Measurements from ENCODE around the gene VWCE.

The VWCE gene

DNA sequence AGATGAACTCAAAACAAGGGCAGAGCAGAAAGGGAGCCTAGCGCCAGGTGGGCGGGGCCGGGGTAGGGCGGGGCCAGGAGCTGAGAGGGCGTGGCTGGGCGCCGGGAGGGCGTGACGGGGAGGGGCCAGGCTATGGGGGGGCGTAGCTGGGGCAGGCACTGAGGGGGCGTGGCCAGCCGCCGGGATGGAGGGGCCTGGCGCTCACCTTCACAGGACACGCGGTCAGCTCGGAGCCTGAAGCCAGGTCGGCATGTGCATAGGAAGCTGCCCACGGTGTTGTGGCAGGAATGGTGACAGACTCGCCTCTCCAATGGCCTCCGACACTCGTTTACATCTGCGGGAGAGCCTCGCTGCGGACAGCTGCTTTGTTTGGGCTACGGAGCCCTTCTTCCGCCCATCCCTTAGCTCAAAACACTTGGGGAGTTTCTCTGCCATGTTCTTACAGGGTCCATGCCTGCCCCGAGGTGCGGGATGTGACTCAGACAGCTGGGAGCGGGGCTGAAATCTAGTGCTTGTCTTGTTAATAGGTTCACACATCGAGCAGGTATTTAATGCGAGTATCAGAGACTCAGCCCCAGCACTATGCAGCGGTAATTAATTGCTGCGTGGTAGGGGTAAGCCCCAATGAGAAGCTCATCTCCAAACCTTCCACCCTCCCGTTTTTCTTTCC lies 13.4 kb downstream of the VWCE start:
- DNase-seq, result no peak

DNA sequence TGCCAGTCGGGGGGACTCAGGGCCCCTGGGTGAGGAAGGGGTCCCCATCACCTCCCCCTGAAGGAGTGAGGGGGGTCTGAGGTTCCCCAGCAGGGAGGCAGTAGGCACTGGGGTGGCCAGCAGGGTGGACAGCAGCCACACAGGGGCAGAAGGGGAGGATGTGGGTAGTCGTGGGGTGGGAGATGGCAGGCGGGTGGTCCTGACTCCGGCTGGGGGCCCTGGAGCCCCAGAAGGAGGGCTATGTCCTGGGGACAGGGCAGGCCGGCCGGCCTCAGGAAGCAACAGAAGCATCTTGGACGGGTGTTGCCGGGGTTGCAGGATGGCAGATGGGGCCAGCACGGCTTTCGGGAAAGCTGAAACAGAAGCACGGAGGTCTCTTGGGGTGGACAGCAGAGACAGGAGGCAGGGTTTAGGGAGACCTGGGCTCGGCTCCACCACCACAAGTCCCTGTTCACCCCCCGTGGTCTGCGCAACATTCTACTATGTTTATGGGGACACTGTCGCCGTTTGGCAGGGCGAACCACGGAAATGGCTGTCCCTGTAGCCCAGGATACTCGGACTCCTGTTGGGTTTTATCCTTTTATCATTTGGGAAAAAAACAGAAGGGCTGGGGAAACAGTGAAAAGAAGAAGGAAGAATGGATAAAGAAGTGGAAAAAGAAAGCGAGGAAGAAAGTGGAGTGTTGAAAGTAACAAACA lies 14.1 kb downstream of the VWCE start:
- DNase-seq, result no peak

GRCh38 chr11:61279934-61280659 lies 15.0 kb downstream of the VWCE start:
- no peak for DNase-seq

- no peak for DNase-seq
Observed at GRCh38 chr11:61278001-61278470, 17.1 kb downstream of the VWCE start.

DNA sequence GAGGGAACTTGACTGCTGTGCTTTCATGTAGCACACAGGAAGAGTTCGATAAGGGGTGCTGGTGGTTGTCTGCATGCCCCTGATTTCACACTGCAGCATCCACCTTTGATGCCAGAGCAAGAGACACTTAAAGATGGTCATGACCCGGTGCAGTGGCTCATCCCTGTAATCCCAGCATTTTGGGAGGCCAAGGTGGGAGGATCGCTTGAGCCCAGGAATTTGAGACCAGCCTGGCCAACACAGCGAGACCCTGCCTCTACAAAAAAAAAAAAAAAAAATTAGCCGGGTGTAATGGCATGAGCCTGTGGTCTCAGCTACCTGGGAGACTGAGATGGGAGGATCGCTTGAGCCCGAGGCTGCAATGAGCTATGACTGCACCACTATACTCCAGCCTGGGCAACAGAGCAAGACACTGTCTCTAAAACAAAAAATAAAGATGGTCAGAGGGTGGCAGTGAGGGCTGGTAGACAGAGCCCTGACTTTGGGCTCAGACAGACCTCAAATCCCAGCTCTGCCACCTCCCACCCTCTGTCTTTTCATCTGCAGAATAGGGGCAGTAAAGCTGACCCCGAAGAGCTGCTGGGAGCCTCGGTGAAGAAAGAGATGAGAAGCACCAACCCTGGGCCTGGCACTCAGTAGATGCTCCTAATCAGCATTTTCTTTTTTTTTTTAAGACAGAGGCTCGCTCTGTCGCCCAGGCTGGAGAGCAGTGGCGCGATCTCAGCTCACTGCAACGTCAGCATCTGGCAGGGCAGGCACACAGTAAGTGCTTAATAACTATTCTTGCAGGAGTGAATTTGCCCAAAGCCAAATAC lies 17.7 kb downstream of the VWCE start:
- DNase-seq, result no peak

DNA sequence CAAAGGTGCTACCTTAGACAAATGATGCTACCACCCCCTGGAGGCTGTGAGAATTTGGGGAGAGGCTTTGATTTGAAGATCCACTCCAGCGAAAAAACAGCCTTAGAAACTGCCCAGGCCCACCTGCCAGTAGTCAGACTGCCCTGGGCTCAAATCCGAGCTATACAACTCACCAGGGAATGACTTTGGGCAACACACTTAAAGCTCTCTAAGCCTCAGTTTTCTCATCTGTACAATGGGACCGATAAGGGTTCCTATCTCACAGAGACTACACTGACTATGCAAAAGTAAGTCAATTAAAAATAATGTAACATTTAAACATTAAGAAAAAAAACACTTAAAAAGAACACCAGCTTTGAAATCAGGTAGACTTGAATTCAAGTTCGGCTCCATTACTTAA lies 19.9 kb downstream of the VWCE start:
- no peak for DNase-seq

DNA sequence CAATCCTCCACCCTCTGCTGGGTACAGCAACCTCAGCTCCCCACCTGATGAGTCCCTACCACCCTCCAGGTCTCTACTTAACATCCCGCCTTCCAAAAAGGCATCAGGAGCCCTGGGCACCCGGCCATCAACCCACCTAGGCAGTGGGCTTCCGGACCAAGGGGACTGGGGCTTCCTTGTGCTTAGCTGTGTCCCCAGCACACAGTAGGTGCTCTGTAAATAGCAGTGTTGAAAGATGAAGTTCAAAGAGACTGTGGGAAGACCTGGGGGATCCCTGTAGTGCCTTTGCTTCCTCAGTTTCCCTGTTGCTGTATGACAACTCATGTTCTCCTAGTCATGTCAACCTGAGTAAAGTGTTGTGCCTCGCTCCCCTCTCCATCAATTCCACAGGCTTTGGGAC lies 21.0 kb downstream of the VWCE start:
- DNase-seq, result no peak

DNA sequence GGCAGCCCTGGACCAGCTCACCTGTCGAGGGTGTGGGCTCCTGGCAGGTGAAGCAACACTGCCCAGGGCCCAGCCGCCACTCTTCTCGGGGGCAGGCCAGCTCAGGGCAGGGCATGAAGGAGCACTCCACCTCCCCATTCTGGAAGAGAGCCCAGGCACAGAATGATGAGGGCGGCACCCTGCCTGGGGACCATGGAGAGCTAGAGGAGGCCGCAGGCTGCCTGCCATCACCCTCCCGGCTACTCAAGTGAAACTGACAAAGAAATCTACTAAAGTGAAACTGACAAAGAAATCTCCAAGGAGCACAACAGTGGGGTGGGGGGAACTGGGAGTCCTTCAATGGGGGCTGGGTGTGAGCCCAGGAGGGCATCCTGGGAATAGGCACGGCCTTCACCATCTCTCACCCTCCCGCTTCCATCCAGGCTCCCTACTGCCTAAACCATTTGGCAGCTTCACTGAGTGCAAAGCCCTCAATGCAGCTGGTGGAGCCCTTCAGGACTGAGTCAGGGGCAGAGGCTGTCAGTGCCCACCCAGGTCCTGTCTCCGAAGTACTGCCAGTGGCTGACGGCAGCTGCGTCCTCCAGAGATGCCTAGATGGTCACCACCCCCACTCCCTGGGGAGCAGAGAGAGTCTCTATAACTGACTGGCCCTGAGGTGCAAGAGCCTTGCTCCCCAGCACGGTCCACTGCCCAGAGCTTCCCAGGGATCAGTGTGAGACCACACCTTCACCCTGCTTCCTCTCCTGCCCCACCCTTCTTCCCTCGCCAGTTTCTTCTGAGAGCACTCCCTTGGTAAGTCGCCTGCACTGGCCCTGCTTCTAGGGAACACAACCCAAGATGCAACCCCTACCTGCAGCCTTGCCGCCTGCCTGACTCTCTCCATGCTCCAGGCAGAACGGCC lies 21.7 kb downstream of the VWCE start:
- no peak for DNase-seq

DNA sequence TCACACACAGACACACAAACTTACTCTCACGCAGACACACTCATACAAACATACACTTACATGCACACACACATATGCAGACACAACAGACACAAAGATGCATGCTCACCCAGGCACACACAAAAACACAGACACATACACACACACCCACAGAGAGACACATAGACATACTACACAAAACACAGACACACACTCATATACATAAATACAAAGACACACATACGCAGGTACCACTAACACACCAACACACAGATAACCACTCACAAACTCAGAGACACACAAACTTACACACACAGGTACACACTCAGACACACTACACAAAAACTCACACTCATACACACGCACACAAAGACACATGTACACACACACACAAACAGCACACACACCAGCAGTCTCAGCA lies 22.4 kb downstream of the VWCE start:
- DNase-seq, result no peak

DNA sequence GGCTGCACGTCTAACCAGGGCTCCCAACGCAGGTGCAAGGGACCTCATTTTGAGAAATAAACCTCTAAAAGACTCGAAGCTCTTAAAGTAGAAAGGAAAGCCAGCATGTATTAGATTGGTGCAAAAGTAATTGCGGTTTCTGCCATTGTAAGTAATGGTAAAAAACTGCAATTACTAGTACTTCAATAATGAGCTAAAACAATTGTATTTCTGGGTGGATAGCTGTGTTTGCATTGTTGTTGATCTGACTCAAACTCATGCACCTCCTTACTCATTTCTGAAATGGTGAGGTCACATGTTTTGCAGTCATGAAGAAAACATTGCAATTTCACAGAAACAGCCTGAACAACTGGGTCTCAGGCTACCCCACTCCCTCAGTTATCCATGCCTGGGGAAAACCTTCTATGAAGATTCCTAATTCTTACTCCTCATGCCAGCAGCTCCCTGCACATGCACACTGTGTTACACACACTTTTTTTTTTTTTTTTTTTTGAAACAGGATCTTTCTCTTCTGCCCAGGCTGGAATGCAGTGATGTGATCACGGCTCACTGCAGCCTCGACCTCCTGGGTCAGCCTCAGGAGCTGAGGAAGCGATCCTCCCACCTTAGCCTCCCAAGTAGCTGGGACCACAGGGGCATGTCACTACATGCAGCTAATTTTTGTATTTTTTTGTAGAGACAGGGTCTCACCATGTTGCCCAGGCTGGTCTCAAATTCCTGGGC lies 24.6 kb downstream of the VWCE start:
- no peak for DNase-seq

GRCh38 chr11:61268588-61269250 lies 26.4 kb downstream of the VWCE start:
- no peak for DNase-seq

DNA sequence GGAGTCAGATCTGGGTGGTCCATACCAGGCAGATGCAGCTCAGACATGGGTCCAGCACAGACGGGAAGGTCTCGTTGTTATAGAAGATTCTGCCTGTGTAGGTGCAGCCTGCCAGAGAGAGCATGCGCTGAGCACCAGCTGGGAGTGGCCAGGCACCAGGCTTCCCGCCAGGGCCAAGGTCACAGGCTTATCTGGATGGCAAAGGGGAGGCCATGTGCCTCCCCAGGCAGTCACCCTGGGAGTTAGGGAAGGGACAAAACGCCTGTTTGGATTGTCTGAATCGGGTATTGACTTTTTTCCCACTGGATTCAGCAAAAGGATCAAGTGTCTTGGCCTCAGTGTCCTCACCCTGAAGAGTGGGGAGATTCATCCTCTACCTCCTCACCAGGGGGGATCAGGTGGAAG lies 27.7 kb downstream of the VWCE start:
- DNase-seq, result no peak

- no peak for DNase-seq
Observed at GRCh38 chr11:61266602-61267001, 28.5 kb downstream of the VWCE start.

DNA sequence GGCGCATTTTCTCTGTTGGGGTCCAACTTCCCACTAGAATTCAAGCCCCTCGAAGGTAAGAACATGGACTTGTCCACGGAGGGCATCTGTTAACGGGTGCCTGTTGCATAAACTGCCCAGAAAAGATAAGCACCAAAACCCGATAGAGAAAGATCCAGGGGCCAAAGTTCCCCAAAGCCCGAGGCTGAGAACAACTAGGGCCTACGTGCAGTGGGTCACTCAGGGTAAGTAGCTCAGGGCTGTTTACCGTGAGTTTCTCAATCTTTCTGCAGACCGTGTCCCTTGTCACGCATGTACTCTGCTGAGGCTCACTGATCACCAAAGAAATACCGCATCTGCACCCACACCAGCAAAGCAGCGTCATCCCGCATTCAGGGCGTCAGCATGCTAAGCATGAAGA lies 29.8 kb downstream of the VWCE start:
- DNase-seq, result no peak

GRCh38 chr11:61264795-61265194 lies 30.3 kb downstream of the VWCE start:
- no peak for DNase-seq

DNA sequence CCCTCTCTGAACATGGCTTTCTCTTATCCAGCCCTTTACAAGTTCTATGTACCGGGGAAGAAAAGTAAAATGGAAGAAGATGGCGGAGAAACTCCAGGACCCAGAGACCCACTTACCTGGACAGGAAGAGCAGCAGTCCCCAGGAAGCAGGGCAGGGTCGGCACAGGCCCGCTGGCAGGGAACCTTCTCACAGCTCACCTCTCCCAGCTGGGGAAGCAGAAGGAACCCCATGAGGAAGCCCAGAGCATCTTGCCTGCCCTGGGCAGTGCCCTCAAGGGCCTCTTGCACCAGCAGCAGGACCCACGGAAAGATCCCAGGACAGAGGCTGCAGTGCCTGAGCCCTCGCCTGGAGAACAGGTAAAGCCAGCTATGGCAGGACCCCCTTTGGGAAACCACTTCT lies 30.7 kb downstream of the VWCE start:
- DNase-seq, result no peak

DNA sequence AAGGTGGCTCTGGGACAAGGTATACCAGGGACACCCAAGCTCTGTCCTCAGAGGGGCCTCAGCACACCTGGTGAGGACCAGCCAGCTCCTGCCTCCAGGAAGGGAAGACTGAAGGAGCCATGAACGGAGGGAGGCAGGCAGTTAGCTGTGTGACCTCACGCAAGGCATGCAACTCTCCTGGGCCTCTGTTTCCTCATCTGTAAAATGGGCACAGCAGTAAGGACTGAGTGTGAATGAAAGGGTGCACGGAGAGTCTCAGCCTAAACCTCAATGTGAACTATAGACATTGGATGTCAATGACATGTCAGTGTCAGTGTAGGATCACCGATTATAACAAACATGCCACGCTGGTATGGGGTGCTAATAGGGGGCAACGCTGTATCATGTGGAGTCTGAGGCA lies 35.8 kb downstream of the VWCE start:
- DNase-seq, result no peak

DNA sequence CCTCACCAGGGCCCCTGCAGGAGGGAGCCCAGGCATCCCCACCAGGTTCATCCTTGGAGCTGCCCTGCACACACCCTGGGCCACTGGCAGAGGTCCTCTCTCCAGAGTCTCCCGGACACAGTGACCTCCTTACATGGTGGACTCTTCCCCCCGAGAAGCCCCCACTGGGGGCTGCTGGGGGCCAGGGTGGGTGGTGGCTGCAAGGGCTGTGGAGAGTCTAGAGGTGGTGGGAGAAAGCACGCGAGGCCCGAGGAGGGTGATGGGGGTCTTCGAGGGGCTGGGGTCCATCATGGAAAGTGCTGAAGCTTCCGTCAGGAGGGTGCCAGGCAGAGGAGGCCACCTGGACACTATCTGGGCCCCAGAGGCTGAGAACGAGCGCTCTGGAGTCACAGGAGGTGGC lies 36.6 kb downstream of the VWCE start:
- no peak for DNase-seq

- no peak for DNase-seq
Observed at GRCh38 chr11:61256710-61257482, 38.2 kb downstream of the VWCE start.

GRCh38 chr11:61254403-61255025 lies 40.6 kb downstream of the VWCE start:
- DNase-seq, result peak; percentile 6 to 44
